ENCODE data around the gene TNIP2.

GRCh38 chr4:2698504-2698903 is 57.6 kb downstream of the TNIP2 start:
- TF ChIP-seq CTCF (conservative IDR thresholded peaks at IDR 0.05; ENCODE audit: low read length): no peak
- TF ChIP-seq EZH2phosphoT487 (IDR thresholded peaks at IDR 0.05; ENCODE audit: borderline replicate concordance, low read depth, low read length): no peak
